Loucy (cell line): ENCODE results near the gene VDAC1.

Experiments
- H2AFZ ChIP-seq: fragments of 200-600 bp; sonication (generic); 2 replicates; pipeline ENCODE4 v1.6.0; 2016; ENCODE audit warnings: antibody characterized with exemption, mild to moderate bottlenecking, low read length, moderate library complexity
- H3F3A ChIP-seq: fragments of 200-600 bp; 2 replicates; pipeline ENCODE4 v1.6.0; 2016; ENCODE audit warnings: antibody characterized with exemption, low read depth, mild to moderate bottlenecking
- H3K27me3 ChIP-seq: fragments of 200-600 bp; sonication (generic); 2 replicates; pipeline ENCODE4 v1.6.1; 2014; ENCODE audit warnings: low read length, mild to moderate bottlenecking; ENCODE audit not compliant: insufficient read depth, poor library complexity, severe bottlenecking
- H3K36me3 ChIP-seq: fragments of 200-600 bp; sonication (generic); 2 replicates; pipeline ENCODE4 v1.6.1; 2016; ENCODE audit warnings: low read length; ENCODE audit not compliant: insufficient read depth
- H3K4me1 ChIP-seq: fragments of 200-600 bp; sonication (generic); 2 replicates; pipeline ENCODE4 v1.5.1; 2014; ENCODE audit warnings: low read length, mild to moderate bottlenecking; ENCODE audit not compliant: insufficient read depth, poor library complexity, severe bottlenecking
- H3K4me2 ChIP-seq: fragments of 200-600 bp; sonication (generic); 2 replicates; pipeline ENCODE4 v1.6.0; 2014; ENCODE audit warnings: antibody characterized with exemption, low read length, low read depth, mild to moderate bottlenecking; ENCODE audit not compliant: poor library complexity, severe bottlenecking
- H3K4me3 ChIP-seq: fragments of 200-600 bp; sonication (generic); 2 replicates; pipeline ENCODE4 v1.5.1; 2014; ENCODE audit warnings: low read length, mild to moderate bottlenecking, mixed read lengths; ENCODE audit not compliant: poor library complexity, severe bottlenecking
- H3K79me2 ChIP-seq: fragments of 200-600 bp; sonication (generic); 2 replicates; pipeline ENCODE4 v1.6.1; 2014; ENCODE audit warnings: low read length; ENCODE audit not compliant: insufficient read depth
- H3K9ac ChIP-seq: fragments of 200-600 bp; sonication (generic); 2 replicates; pipeline ENCODE4 v1.6.0; 2014; ENCODE audit warnings: mild to moderate bottlenecking, low read depth, low read length, moderate library complexity; ENCODE audit not compliant: poor library complexity, severe bottlenecking
- H3K9me2 ChIP-seq: fragments of 200-600 bp; sonication (generic); replicated peaks from 2 replicates; pipeline ENCODE4 v1.6.1; 2016; ENCODE audit warnings: low read depth, low read length, mixed read lengths
- H3K9me3 ChIP-seq: fragments of 200-600 bp; sonication (generic); 2 replicates; pipeline ENCODE4 v1.6.1; 2014; ENCODE audit warnings: mild to moderate bottlenecking, antibody characterized with exemption, low read length, low read depth; ENCODE audit not compliant: insufficient read depth
- H4K20me1 ChIP-seq: fragments of 200-600 bp; sonication (generic); 2 replicates; pipeline ENCODE4 v1.6.0; 2014; ENCODE audit warnings: antibody characterized with exemption, low read length, mild to moderate bottlenecking; ENCODE audit not compliant: insufficient read depth, poor library complexity, severe bottlenecking
- EZH2phosphoT487 ChIP-seq: fragments of 200-600 bp; IDR thresholded peaks from 2 replicates; pipeline ENCODE4 v1.6.1; 2018; ENCODE audit warnings: antibody characterized with exemption, mild to moderate bottlenecking, moderate library complexity, borderline replicate concordance
- TF ChIP-seq, protein P1 (sequence below): fragments of 200-600 bp; sonication (generic); conservative IDR thresholded peaks from 2 replicates; pipeline ENCODE4 v1.5.1; 2014; ENCODE audit warnings: mild to moderate bottlenecking, antibody characterized with exemption, low read length

Gene VDAC1

DNA sequence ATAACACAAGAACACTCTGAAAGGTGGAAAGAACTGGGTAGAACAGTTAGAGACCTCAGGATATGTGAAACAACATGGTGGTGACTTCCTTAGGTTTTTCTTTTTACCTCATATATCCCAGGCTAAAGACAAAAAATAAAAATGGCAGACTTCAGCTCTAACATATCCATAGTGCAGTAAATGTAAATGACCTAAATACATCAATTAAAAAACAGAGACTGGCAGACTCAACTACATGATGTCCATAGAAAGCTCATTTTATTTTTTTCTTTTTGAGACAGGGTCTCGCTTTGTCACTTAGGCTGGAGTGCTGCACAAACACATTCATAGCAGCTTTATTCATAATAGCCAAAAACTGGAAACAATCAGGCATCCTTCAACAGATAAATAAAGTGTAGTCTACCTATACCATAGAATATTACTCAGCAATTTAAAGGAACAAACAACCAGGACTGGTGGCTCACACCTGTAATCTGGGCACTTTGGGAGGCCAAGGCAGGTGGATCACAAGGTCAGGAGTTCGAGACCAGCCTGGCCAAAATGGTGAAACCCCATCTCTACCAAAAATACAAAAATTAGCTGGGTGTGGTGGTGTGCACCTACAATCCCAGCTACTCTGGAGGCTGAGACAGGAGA lies 41.2 kb downstream of the VDAC1 start:
- Histone ChIP-seq H2AFZ (no peak overlapping the region), H3K27me3 (no peaks in the 10 kb centered on the region), H3K36me3 (no peaks in the 10 kb centered on the region), H3K4me1 (no peaks in the 10 kb centered on the region), H3K4me3 (no peak overlapping the region), H3K9ac (no peak overlapping the region), H3K9me2 (no peaks in the 10 kb centered on the region), H3K4me2 (no peak overlapping the region), H3K79me2 (peaks cover 19% of the 10 kb centered on the region), H3F3A (no peaks in the 10 kb centered on the region), H4K20me1 (peaks cover 2% of the 10 kb centered on the region), H3K9me3 (no peaks in the 10 kb centered on the region)
- no peak for TF ChIP-seq EZH2phosphoT487
- TF ChIP-seq, protein P1, sequence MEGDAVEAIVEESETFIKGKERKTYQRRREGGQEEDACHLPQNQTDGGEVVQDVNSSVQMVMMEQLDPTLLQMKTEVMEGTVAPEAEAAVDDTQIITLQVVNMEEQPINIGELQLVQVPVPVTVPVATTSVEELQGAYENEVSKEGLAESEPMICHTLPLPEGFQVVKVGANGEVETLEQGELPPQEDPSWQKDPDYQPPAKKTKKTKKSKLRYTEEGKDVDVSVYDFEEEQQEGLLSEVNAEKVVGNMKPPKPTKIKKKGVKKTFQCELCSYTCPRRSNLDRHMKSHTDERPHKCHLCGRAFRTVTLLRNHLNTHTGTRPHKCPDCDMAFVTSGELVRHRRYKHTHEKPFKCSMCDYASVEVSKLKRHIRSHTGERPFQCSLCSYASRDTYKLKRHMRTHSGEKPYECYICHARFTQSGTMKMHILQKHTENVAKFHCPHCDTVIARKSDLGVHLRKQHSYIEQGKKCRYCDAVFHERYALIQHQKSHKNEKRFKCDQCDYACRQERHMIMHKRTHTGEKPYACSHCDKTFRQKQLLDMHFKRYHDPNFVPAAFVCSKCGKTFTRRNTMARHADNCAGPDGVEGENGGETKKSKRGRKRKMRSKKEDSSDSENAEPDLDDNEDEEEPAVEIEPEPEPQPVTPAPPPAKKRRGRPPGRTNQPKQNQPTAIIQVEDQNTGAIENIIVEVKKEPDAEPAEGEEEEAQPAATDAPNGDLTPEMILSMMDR: no peak

DNA sequence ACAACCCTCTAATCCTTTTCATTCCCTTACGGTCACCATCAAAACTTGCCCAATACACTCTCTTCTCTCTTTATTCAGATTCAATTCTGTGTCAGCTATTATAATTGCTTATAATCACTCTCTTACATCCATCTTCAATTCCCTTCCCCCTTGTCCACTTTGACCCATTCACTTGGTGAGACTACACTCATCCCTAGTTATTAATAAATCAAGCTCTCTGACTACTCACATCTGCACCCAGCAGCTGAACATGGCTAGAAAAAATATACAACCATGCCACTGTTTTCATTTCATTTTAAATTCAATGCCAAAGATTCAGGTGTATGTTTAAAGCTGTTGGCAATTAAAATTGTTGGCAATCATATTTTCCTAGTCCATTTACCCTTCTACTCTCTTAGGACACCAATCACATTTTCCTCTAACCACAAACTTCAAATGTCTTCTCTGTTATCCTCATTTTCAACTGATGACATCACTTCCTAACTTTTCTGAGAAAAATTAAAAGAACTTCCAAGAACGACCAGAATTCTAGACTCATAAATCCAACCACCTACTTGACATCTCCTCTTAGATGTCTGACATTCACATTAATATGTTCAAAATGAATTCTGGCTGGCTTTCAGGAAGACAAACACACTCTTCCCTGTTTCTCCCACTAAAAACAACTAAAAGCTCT lies 41.8 kb downstream of the VDAC1 start:
- Histone ChIP-seq H3K27me3 (no peaks in the 10 kb centered on the region), H3K4me1 (no peaks in the 10 kb centered on the region), H3K4me2 (no peak overlapping the region), H3K9me2 (no peaks in the 10 kb centered on the region), H2AFZ (no peak overlapping the region), H3K79me2 (peaks cover 15% of the 10 kb centered on the region), H3K9me3 (no peaks in the 10 kb centered on the region), H3K4me3 (no peak overlapping the region), H3K36me3 (no peaks in the 10 kb centered on the region), H3K9ac (no peak overlapping the region), H3F3A (no peaks in the 10 kb centered on the region), H4K20me1 (peaks cover 2% of the 10 kb centered on the region)
- TF ChIP-seq EZH2phosphoT487: no peak

DNA sequence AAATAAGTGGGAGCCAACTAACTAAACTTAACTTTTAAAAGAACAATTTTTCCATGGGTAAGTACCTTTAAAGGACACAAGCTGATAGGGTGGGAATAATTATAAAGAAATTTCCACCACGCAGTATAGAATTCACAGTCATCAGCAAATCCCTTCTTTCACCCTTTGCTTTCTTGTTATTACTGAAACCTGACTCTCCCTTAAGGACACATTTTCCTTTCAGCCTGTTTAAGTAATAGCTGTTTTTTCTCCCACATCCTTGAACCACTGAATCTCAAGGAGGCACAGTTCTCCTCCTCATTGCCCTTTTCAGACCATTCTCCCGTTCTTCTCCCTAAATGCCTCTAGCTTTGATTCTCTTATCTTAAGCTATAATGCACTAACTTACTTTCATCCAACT lies 42.6 kb downstream of the VDAC1 start:
- Histone ChIP-seq H3K4me1 (no peaks in the 10 kb centered on the region), H3K27me3 (no peaks in the 10 kb centered on the region), H3K9ac (no peak overlapping the region), H3K4me2 (no peak overlapping the region), H3K79me2 (peaks cover 7% of the 10 kb centered on the region; the same call in 1 of the 2 replicates), H2AFZ (no peak overlapping the region), H3F3A (no peaks in the 10 kb centered on the region), H3K9me3 (no peaks in the 10 kb centered on the region), H3K4me3 (no peak overlapping the region), H3K9me2 (no peaks in the 10 kb centered on the region), H4K20me1 (peaks cover 2% of the 10 kb centered on the region), H3K36me3 (no peaks in the 10 kb centered on the region)
- TF ChIP-seq, protein P1: no peak
- TF ChIP-seq EZH2phosphoT487: no peak

DNA sequence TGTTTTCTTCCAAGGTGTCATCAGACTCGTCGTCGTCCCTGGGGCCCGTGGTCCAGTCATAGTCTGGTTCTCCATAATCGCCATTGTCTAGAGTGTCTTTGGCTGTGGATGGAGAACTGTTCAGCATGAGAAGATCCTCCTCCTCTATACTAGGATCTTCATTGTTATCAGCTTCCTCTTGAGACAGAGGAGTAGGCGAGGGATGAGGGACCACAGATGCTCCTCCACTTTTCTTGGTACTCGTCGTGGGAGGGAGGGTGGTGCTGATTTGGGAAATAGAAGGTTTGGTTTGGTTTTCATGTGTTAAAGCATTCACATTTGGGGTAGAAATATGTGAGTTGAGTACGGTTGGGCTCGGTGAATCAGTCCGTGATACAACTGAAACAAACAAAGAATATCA lies 45.1 kb downstream of the VDAC1 start:
- Histone ChIP-seq H3K9me2 (no peaks in the 10 kb centered on the region), H2AFZ (no peak overlapping the region), H3K36me3 (no peaks in the 10 kb centered on the region), H4K20me1 (peaks cover 2% of the 10 kb centered on the region), H3K9ac (no peak overlapping the region), H3K79me2 (no peaks in the 10 kb centered on the region), H3K4me3 (no peak overlapping the region), H3K27me3 (no peaks in the 10 kb centered on the region), H3K4me2 (no peak overlapping the region), H3K4me1 (no peaks in the 10 kb centered on the region), H3K9me3 (no peaks in the 10 kb centered on the region), H3F3A (no peaks in the 10 kb centered on the region)
- TF ChIP-seq EZH2phosphoT487: no peak
- TF ChIP-seq, protein P1: no peak
